RWPE2 (cell line): Measurements from ENCODE around the gene MRPL4.

Experiments
- ATAC-seq: fragments of 200-7000 bp; cut with Tn5 transposase; 3 replicates; pipeline ENCODE4 v1.9.1; 2021; ENCODE audit warnings: low read depth
- DNase-seq: peaks from one replicate; pipeline ENCODE4 v3.0.0-alpha.2; 2020; ENCODE audit warnings: low spot score
- H3K27ac ChIP-seq: fragments of 450-650 bp; 2 replicates; pipeline ENCODE4 v1.5.1; 2017; ENCODE audit warnings: mild to moderate bottlenecking; ENCODE audit not compliant: poor library complexity, severe bottlenecking
- H3K27me3 ChIP-seq: fragments of 250-450 bp; sonication (Bioruptor Pico); 2 replicates; pipeline ENCODE4 v1.5.1; 2021; ENCODE audit warnings: mild to moderate bottlenecking, moderate library complexity; ENCODE audit not compliant: insufficient read depth, poor library complexity, severe bottlenecking
- H3K36me3 ChIP-seq: fragments of 250-450 bp; sonication (Bioruptor Pico); 2 replicates; pipeline ENCODE4 v1.5.1; 2020; ENCODE audit warnings: low read depth, mild to moderate bottlenecking, moderate library complexity
- H3K4me1 ChIP-seq: fragments of 250-450 bp; sonication (Bioruptor Pico); 2 replicates; pipeline ENCODE4 v1.5.1; 2021; ENCODE audit warnings: mild to moderate bottlenecking, moderate library complexity; ENCODE audit not compliant: insufficient read depth, poor library complexity, severe bottlenecking
- H3K4me3 ChIP-seq: fragments of 250-450 bp; sonication (Bioruptor Pico); 2 replicates; pipeline ENCODE4 v1.5.1; 2021; ENCODE audit warnings: mild to moderate bottlenecking, moderate library complexity; ENCODE audit not compliant: severe bottlenecking
- H3K9me3 ChIP-seq: fragments of 250-450 bp; sonication (Bioruptor Pico); 2 replicates; pipeline ENCODE4 v1.5.1; 2021; ENCODE audit warnings: mild to moderate bottlenecking, moderate library complexity; ENCODE audit not compliant: severe bottlenecking
- TF ChIP-seq, protein P1 (sequence below): fragments of 450-650 bp; IDR thresholded peaks from one replicate; pipeline ENCODE4 v1.5.1; 2017; ENCODE audit warnings: mild to moderate bottlenecking, moderate library complexity; ENCODE audit not compliant: poor library complexity, severe bottlenecking

MRPL4 gene

DNA sequence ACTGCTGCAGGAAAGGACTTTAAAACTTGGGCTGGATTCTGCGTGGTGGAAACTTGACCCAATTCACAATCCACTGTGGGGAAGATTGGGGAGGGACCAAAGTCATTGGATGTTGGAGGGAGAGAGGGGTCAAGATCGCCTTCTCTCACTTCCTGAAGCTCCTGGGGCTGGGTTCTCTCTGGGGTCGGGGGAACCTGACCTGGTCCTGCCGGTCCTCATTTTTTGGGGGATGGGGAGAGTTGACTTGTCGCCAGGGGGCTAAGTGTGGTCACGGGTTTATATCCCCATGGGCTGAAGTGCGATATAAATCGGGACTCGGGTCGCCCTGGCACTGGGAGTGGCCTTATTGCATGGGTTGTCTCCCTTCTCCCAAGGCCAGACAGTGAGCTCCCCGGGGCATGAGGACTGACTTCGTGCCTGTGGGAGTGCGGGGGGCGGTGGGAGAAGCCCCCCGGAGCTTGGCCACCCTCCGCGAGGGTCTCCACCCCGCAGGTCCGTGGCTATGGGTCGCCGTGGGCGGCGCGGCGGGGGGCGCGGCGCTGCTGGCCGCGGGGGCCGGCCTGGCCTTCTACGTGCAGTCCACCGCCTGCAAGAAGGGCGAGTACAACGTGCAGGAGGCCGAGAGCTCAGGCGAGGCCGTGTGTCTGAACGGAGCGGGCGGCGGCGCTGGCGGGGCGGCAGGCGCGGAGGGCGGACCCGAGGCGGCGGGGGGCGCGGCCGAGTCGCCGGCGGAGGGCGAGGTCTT, 44.0 kb downstream of the MRPL4 start:
- no peaks in the 10 kb centered on the region for H3K9me3 ChIP-seq
- no peaks in the 10 kb centered on the region for H3K27me3 ChIP-seq
- H3K36me3 ChIP-seq: peaks cover 7% of the 10 kb centered on the region; the same call in 1 of the 2 replicates
- H3K4me3 ChIP-seq: no peak overlapping the region
- DNase-seq: no peak
- no peak overlapping the region for H3K27ac ChIP-seq
- peaks cover 4% of the 10 kb centered on the region for H3K4me1 ChIP-seq
- TF ChIP-seq, protein P1, sequence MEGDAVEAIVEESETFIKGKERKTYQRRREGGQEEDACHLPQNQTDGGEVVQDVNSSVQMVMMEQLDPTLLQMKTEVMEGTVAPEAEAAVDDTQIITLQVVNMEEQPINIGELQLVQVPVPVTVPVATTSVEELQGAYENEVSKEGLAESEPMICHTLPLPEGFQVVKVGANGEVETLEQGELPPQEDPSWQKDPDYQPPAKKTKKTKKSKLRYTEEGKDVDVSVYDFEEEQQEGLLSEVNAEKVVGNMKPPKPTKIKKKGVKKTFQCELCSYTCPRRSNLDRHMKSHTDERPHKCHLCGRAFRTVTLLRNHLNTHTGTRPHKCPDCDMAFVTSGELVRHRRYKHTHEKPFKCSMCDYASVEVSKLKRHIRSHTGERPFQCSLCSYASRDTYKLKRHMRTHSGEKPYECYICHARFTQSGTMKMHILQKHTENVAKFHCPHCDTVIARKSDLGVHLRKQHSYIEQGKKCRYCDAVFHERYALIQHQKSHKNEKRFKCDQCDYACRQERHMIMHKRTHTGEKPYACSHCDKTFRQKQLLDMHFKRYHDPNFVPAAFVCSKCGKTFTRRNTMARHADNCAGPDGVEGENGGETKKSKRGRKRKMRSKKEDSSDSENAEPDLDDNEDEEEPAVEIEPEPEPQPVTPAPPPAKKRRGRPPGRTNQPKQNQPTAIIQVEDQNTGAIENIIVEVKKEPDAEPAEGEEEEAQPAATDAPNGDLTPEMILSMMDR: no peak
- no peak for ATAC-seq

DNA sequence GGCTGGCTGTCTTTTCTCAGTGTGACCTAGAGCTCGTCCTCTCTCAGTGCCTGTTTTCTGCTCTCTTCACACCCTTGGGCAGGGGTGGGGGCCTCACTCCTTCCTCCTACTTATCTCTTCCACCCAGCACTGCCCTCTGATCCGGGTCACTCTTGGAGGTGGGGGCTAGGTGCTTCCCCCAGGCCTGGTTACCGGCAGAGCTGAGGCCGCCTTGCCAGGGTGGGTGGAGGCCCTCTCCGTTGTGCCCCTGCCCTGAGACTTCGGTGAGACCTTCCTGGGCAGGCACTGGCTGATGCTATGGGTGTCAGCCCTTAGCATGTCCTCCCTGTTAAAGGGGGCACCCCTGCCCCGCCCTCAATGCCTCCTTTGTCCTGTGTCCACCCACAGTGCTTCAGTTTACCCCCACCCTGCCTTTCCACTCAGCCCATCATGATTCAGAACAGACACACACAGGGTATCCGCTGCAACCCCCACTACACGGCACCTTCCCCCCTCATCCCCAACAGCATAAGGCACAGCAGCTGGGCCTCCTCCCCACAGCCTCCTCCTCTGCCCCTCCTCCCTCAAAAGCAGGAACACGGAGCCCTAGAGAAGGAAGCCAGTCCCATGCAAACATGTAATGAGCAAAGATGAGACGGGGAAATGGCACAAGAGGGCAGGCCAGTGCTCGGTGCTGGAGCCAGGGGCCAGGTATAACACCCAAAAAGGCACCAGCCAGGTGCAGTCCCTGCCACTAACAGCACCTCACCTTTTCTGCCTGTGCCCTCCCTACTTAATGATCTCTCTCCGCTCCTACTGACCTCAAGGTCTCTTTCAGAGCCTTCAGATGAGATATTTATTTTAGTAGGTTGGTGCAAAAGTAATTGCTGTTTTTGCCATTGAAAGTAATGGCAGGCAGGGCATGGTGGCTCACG, 47.8 kb downstream of the MRPL4 start:
- no peak for ATAC-seq
- Histone ChIP-seq H3K27ac (no peak overlapping the region), H3K9me3 (no peaks in the 10 kb centered on the region), H3K4me1 (peaks cover 9% of the 10 kb centered on the region), H3K36me3 (no peaks in the 10 kb centered on the region), H3K27me3 (no peaks in the 10 kb centered on the region), H3K4me3 (no peak overlapping the region)
- no peak for DNase-seq
- TF ChIP-seq, protein P1: no peak

DNA sequence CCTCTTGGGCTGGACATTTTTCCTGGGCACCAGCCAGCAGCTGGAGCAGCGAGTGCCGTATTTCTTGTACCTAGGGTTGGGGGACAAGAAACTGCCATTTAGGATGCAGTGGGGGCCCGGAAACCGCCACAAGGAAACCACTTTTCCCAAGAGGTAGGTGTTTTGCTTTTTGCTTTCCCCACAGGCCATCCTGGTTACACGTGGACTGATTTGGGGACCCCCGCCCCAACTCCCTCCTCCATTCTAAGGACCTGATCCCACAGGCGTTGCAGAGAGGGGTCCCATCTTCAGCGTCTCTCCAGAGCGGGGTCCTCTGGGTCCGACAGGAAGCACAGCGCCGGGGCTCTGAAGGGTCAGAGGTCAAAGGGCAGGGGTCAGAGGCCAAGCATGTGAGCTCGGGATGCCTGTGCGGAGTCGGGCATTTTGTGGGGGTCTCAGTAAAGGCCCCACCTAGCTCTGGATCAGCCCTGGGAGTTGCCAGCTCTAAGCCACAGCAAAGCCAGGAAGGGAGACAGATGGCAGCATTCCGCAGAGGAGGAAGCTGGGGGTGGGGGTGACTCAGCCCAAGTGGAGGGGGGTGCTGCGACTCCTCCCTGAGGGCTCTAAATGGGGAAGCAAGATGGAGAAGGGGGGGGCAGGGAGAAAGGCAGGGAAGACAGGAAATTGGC, 53.3 kb downstream of the MRPL4 start:
- peaks cover 14% of the 10 kb centered on the region for H3K4me1 ChIP-seq
- H3K27ac ChIP-seq: no peak overlapping the region
- no peaks in the 10 kb centered on the region for H3K9me3 ChIP-seq
- DNase-seq: peak; percentile 69
- 0 out of 2 replicates have a peak, but pooled peaks cover 5% of the 10 kb centered on the region for H3K36me3 ChIP-seq
- 0 out of 3 replicates have a peak, but pooled peaks have one; percentile 44 for ATAC-seq
- TF ChIP-seq, protein P1: no peak
- no peaks in the 10 kb centered on the region for H3K27me3 ChIP-seq
- H3K4me3 ChIP-seq: no peak overlapping the region

DNA sequence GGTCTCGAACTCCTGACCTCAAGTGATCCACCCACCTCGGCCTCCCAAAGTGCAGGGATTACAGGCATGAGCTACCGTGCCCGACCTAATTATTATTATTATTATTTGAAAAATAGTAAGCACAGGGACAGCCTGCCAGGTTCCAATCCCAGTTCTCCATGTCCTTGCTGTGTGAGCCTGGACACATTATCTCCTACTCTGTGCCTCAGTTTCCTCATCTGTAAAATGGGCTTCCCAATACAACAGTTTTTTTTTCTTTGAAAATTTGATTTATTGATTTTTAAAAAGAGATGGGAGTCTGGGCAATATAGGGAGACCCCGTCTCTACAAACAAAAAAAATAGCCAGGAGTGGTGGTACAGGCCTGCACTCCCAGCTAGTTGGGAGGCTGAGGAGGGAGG, 54.3 kb downstream of the MRPL4 start:
- no peak for DNase-seq
- H3K4me1 ChIP-seq: peaks cover 14% of the 10 kb centered on the region
- ATAC-seq: no peak
- no peaks in the 10 kb centered on the region for H3K27me3 ChIP-seq
- no peaks in the 10 kb centered on the region for H3K9me3 ChIP-seq
- no peak overlapping the region for H3K27ac ChIP-seq
- no peak overlapping the region for H3K4me3 ChIP-seq
- TF ChIP-seq, protein P1: no peak
- H3K36me3 ChIP-seq: 0 out of 2 replicates have a peak, but pooled peaks cover 5% of the 10 kb centered on the region
